ENCODE results near the gene KIFC1.

Gene KIFC1

GRCh38 chr6:33456156-33456555, 64.5 kb downstream of the KIFC1 start:
- no peak for TF ChIP-seq CTCF (IDR thresholded peaks at IDR 0.05; ENCODE audit: insufficient read depth, missing control alignments)
- FAIRE-seq (no peak), DNase-seq (ENCODE audit: insufficient read length, low spot score) (no peak)

- no peak for DNase-seq (ENCODE audit: insufficient read length, low spot score)
- no peak for FAIRE-seq
- TF ChIP-seq CTCF (IDR thresholded peaks at IDR 0.05; ENCODE audit: insufficient read depth, missing control alignments), result no peak
These were observed 67.1 kb downstream of the KIFC1 start for GRCh38 chr6:33458676-33459075.

DNA sequence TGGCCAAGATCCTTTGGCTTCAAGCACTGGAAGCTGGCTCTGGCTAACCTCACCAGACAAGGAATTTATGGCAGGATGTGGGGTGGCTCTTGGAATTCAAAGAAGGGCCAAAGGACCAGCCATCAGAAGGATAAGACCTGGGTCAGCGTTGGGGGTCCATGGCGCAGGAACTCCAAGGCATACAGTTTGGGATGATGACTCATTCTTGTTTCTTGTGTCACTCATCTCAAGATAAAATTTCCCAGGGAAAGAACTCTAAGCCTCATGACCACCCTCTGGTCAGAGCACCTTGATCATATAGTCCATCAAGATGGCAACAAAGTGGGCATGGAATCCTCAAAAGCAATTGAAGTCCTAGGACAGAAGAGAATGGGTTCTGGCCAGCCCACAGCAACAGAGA, 67.6 kb downstream of the KIFC1 start:
- FAIRE-seq (no peak), DNase-seq (ENCODE audit: insufficient read length, low spot score) (no peak)
- TF ChIP-seq CTCF (IDR thresholded peaks at IDR 0.05; ENCODE audit: insufficient read depth, missing control alignments), result no peak

Measured in D721Med (cell line).